ENCODE results near the gene TXNL4B.

Gene TXNL4B

DNA sequence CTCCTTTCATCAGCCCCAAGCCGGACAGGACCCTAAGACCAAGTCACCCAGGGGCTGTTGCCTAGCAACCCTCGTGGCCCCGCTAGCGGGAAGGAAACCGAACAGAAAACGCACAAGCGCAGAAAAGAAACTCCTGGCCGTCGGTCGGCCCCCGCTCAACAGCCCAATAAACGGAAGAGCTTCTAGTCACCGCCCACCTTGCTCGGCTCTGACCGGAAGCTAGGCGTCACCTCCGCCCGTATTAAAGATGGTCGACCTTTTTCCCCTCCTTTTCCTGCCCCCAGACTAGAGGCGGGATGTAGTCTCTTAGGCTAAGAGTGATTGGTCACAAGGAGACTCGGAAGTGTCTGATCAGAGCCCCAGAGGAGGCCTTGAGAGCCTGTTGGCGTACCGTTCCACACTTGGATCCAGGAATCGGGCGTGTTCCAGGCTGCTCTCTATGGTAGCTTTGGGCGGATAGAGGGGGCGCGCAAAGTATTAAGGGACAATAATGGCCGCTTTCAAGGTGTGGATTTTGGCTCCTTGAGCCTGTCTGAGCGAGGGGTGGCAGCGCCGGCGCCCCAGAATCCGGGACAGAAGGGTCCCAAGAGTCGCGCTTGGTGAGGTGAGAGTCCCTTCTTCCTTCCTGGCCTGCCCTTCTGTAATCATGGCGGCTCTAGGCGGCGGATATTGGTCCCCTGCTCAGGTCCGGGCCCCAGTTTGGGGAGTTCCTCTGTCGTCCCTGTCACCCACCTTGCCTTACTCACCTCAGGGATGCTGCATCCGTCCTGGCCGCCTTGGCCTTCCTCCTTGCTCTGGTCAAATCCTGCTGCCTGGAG, at the start of gene TXNL4B, which contains the start of gene DHX38:
Gene TXNL4B (minus strand): TSS at position 173 of the 818 bp plus-strand sequence. CDS start 2,871 bp downstream, outside the sequence.
Gene DHX38 (plus strand): TSS at position 400 of the 818 bp plus-strand sequence. CDS start 2,311 bp downstream, outside the sequence.
- no peak for TF ChIP-seq CTCF (IDR thresholded peaks at IDR 0.05; ENCODE audit: borderline replicate concordance, control extremely low read depth, extremely low read depth, insufficient read depth, missing control alignments)
- DNase-seq (ENCODE audit: low spot score): peak; percentile 96
- in situ Hi-C loops (cut with MboI; ENCODE audit: low sequenced_read_pairs, unreplicated experiment): no loop called here

GRCh38 chr16:72142476-72142875, 49.1 kb upstream of the TXNL4B start:
- DNase-seq (ENCODE audit: low spot score): no peak
- TF ChIP-seq CTCF (IDR thresholded peaks at IDR 0.05; ENCODE audit: borderline replicate concordance, control extremely low read depth, extremely low read depth, insufficient read depth, missing control alignments): no peak
- in situ Hi-C loops (cut with MboI; ENCODE audit: low sequenced_read_pairs, unreplicated experiment): no loop called here

GRCh38 chr16:72139908-72140307, 46.5 kb upstream of the TXNL4B start:
- TF ChIP-seq CTCF (IDR thresholded peaks at IDR 0.05; ENCODE audit: borderline replicate concordance, control extremely low read depth, extremely low read depth, insufficient read depth, missing control alignments): no peak
- no peak for DNase-seq (ENCODE audit: low spot score)
- in situ Hi-C loops (cut with MboI; ENCODE audit: low sequenced_read_pairs, unreplicated experiment): no loop called here

GRCh38 chr16:72138064-72138572, 44.7 kb upstream of the TXNL4B start:
- no peak for TF ChIP-seq CTCF (IDR thresholded peaks at IDR 0.05; ENCODE audit: borderline replicate concordance, control extremely low read depth, extremely low read depth, insufficient read depth, missing control alignments)
- in situ Hi-C loops (cut with MboI; ENCODE audit: low sequenced_read_pairs, unreplicated experiment): no loop called here
- no peak for DNase-seq (ENCODE audit: low spot score)

- DNase-seq (ENCODE audit: low spot score): no peak
- in situ Hi-C loops (cut with MboI; ENCODE audit: low sequenced_read_pairs, unreplicated experiment): no loop called here
- TF ChIP-seq CTCF (IDR thresholded peaks at IDR 0.05; ENCODE audit: borderline replicate concordance, control extremely low read depth, extremely low read depth, insufficient read depth, missing control alignments): no peak
Measured at GRCh38 chr16:72137380-72138063, 44.1 kb upstream of the TXNL4B start.

GRCh38 chr16:72134507-72134906, 41.1 kb upstream of the TXNL4B start:
- no peak for DNase-seq (ENCODE audit: low spot score)
- in situ Hi-C loops (cut with MboI; ENCODE audit: low sequenced_read_pairs, unreplicated experiment): no loop called here
- TF ChIP-seq CTCF (IDR thresholded peaks at IDR 0.05; ENCODE audit: borderline replicate concordance, control extremely low read depth, extremely low read depth, insufficient read depth, missing control alignments): no peak

All from GM13976 (cell line).